ENCODE measurements around the gene CSTF1. TPM values are rescaled to one million over a fixed set of nuclear protein-coding genes. Genes with fewer than 3 reads are reported as not detected.

The CSTF1 gene
- total and polyA plus RNA-seq, 2 donors (not counting 3 experiments of a cell fraction or from before 2014, with no cell fraction given) = 39.6 to 49.3 TPM

DNA sequence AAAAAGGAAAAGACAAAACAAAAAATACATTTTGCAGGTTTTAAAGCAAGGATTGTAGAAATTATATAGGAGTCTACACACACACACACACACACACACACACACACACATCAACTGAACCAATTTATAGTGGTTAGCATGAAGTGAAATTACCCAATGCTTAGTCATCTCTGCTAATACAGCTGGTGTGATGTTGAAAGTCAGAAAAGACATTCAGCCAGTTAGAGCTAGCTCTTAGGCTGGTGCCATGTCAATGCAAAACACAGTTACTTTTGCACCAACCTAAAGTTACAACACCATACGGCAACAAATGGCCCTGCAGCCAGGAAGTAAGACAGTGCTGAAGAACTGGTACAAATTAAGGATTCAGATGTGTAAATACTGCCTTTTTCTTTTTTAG, 18.5 kb upstream of the CSTF1 start:
- Histone ChIP-seq H3K9me1 (replicated peaks; ENCODE audit: control insufficient read depth, extremely low read depth, insufficient read depth, low read length) (no peaks in the 10 kb centered on the region), H4K20me1 (replicated peaks; ENCODE audit: control insufficient read depth, extremely low read depth, insufficient read depth, low read length) (no peaks in the 10 kb centered on the region), H3K27me3 (ENCODE audit: control insufficient read depth in 2 of 2, insufficient read depth in 2 of 2, low read length in 2 of 2) (no peaks in the 10 kb centered on the region), H3K9ac (replicated peaks; ENCODE audit: extremely low read depth, insufficient read depth, low read length) (no peak overlapping the region), H3K36me3 (ENCODE audit: control insufficient read depth in 2 of 2, extremely low read depth in 1 of 2, insufficient read depth in 2 of 2, low read length in 2 of 2) (peaks cover 5 to 22% of the 10 kb centered on the region in 2 experiments), H3K27ac (ENCODE audit: insufficient read depth, low read depth, low read length) (no peak overlapping the region), H2AFZ (ENCODE audit: low read depth, low read length) (no peak overlapping the region), H3K4me2 (ENCODE audit: insufficient read depth, low read length) (no peak overlapping the region), H3K4me1 (ENCODE audit: control insufficient read depth, extremely low read depth, insufficient read depth, low read length) (no peaks in the 10 kb centered on the region), H3K9me3 (replicated peaks; ENCODE audit: control insufficient read depth, insufficient read depth, low read length) (no peaks in the 10 kb centered on the region), H3K4me3 (replicated peaks in 1 of 3; ENCODE audit: insufficient read depth in 1 of 3, low read depth in 1 of 3, low read length in 3 of 3) (no peak overlapping the region), H3K79me2 (ENCODE audit: control insufficient read depth, insufficient read depth, low read length) (peaks cover 53% of the 10 kb centered on the region)
- CTCF ChIA-PET = no interaction called here
- DNase-seq (ENCODE audit: low read depth, low spot score) (peak; percentile 10), FAIRE-seq (no peak)
- dilution Hi-C loops (cut with MboI; ENCODE audit: extremely low pct_ligation_motif_present, low sequenced_read_pairs) (no loop called here), intact Hi-C loops (cut with micrococcal nuclease) (no loop called here)
- TF ChIP-seq, protein P1, sequence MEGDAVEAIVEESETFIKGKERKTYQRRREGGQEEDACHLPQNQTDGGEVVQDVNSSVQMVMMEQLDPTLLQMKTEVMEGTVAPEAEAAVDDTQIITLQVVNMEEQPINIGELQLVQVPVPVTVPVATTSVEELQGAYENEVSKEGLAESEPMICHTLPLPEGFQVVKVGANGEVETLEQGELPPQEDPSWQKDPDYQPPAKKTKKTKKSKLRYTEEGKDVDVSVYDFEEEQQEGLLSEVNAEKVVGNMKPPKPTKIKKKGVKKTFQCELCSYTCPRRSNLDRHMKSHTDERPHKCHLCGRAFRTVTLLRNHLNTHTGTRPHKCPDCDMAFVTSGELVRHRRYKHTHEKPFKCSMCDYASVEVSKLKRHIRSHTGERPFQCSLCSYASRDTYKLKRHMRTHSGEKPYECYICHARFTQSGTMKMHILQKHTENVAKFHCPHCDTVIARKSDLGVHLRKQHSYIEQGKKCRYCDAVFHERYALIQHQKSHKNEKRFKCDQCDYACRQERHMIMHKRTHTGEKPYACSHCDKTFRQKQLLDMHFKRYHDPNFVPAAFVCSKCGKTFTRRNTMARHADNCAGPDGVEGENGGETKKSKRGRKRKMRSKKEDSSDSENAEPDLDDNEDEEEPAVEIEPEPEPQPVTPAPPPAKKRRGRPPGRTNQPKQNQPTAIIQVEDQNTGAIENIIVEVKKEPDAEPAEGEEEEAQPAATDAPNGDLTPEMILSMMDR (IDR thresholded peaks at IDR 0.05; ENCODE audit: extremely low read depth in 1 of 2, insufficient read depth in 1 of 2, low read depth in 1 of 2, low read length in 2 of 2) = no peak
- TF ChIP-seq FOS (IDR thresholded peaks at IDR 0.05; ENCODE audit: borderline replicate concordance, insufficient read depth, low read length) = peak; percentile 16
- TF ChIP-seq MYC (IDR thresholded peaks at IDR 0.05; ENCODE audit: low read depth, low read length) = no peak
- TF ChIP-seq POLR2AphosphoS5 (IDR thresholded peaks at IDR 0.05; ENCODE audit: insufficient read depth, low read depth, low read length) = no peak
- BruUV-seq (replicated peaks) = no TSS peak
- POLR2A ChIA-PET = interaction anchor here (0.6 kb wide), 1 partner anchor 44 kb away, joined by 8 read pairs; no protein-coding TSS in a partner anchor

DNA sequence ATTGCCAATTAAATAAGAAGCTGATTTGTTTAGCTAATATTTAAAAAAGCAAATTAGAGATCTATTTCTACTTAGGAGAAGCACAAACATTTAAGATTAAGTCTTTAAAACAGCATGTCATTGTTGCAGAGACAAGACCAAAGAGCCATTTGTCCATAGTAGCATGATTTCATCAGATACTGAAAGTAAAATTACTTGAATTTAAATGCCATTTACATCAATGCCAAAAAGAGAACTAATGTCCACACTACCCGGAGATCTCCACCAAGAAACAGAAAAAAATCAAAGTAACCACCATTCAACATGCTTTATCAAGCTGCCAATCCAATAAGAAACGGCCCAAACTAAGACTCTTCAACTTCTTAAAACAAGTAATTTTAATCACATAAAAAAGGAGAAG, 16.1 kb upstream of the CSTF1 start:
- Histone ChIP-seq H3K9me3 (replicated peaks; ENCODE audit: control insufficient read depth, insufficient read depth, low read length) (no peaks in the 10 kb centered on the region), H3K36me3 (ENCODE audit: control insufficient read depth in 2 of 2, extremely low read depth in 1 of 2, insufficient read depth in 2 of 2, low read length in 2 of 2) (peaks cover 5 to 22% of the 10 kb centered on the region in 2 experiments), H3K9me1 (replicated peaks; ENCODE audit: control insufficient read depth, extremely low read depth, insufficient read depth, low read length) (no peaks in the 10 kb centered on the region), H3K79me2 (ENCODE audit: control insufficient read depth, insufficient read depth, low read length) (peaks cover 67% of the 10 kb centered on the region), H3K27ac (ENCODE audit: insufficient read depth, low read depth, low read length) (no peak overlapping the region), H3K4me2 (ENCODE audit: insufficient read depth, low read length) (no peak overlapping the region), H3K27me3 (ENCODE audit: control insufficient read depth in 2 of 2, insufficient read depth in 2 of 2, low read length in 2 of 2) (no peaks in the 10 kb centered on the region), H3K9ac (replicated peaks; ENCODE audit: extremely low read depth, insufficient read depth, low read length) (no peak overlapping the region), H3K4me1 (ENCODE audit: control insufficient read depth, extremely low read depth, insufficient read depth, low read length) (no peaks in the 10 kb centered on the region), H4K20me1 (replicated peaks; ENCODE audit: control insufficient read depth, extremely low read depth, insufficient read depth, low read length) (no peaks in the 10 kb centered on the region), H2AFZ (ENCODE audit: low read depth, low read length) (no peak overlapping the region), H3K4me3 (replicated peaks in 1 of 3; ENCODE audit: insufficient read depth in 1 of 3, low read depth in 1 of 3, low read length in 3 of 3) (no peak overlapping the region)
- intact Hi-C loops (cut with micrococcal nuclease) = loop anchor here (2.0 kb wide), 1 partner anchor 14 kb away; no protein-coding TSS in a partner anchor
- DNase-seq (ENCODE audit: low read depth, low spot score) (no peak), FAIRE-seq (no peak)
- no TSS peak for BruUV-seq (replicated peaks)
- ChIA-PET POLR2A (interaction anchor here (0.8 kb wide), 1 partner anchor 24 kb away, joined by 3 read pairs; no protein-coding TSS in a partner anchor), CTCF (no interaction called here)
- dilution Hi-C loops (cut with MboI; ENCODE audit: extremely low pct_ligation_motif_present, low sequenced_read_pairs) = no loop called here
- TF ChIP-seq JUN (IDR thresholded peaks at IDR 0.05; ENCODE audit: borderline replicate concordance, insufficient read depth, insufficient read length, low read depth) (no peak), FOS (IDR thresholded peaks at IDR 0.05; ENCODE audit: borderline replicate concordance, insufficient read depth, low read length) (no peak), POLR2AphosphoS5 (IDR thresholded peaks at IDR 0.05; ENCODE audit: insufficient read depth, low read depth, low read length) (no peak), GATA2 (IDR thresholded peaks at IDR 0.05; ENCODE audit: insufficient read depth, insufficient read length, low read depth, low read length) (no peak), EZH2 (IDR thresholded peaks at IDR 0.05; ENCODE audit: borderline replicate concordance, low read depth, low read length, severe bottlenecking) (no peak), MYC (IDR thresholded peaks at IDR 0.05; ENCODE audit: low read depth, low read length) (no peak), POLR2A (IDR thresholded peaks at IDR 0.05; ENCODE audit: low read depth, low read length) (no peak)
- TF ChIP-seq, protein P1 (IDR thresholded peaks at IDR 0.05; ENCODE audit: extremely low read depth in 1 of 2, insufficient read depth in 1 of 2, low read depth in 1 of 2, low read length in 2 of 2) = no peak
- TF ChIP-seq, protein P2, sequence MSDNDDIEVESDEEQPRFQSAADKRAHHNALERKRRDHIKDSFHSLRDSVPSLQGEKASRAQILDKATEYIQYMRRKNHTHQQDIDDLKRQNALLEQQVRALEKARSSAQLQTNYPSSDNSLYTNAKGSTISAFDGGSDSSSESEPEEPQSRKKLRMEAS (IDR thresholded peaks at IDR 0.05; ENCODE audit: insufficient read depth, insufficient read length) = no peak
